DND-41 (cell line): Measurements from ENCODE around the gene ZFP2.
A peak's percentile ranks its signal among the peaks of the same experiment; 100 is the strongest.
"Not testable (repeated sequence)": the region's sequence is repeated elsewhere in the genome, so short reads cannot be mapped to it uniquely, and the experiment has no call there.

Source experiments
- ATAC-seq: fragments of 200-7000 bp; cut with Tn5 transposase; 3 replicates; pipeline ENCODE4 v1.9.1; 2021; ENCODE audit warnings: low read depth; ENCODE audit not compliant: insufficient read depth
- DNase-seq: peaks from one replicate; pipeline ENCODE4 v3.0.0-alpha.2; 2020
- H2AFZ ChIP-seq: 2 replicates; pipeline ENCODE4 v1.6.0; 2012; ENCODE audit warnings: low read depth, low read length
- H3K27ac ChIP-seq: 2 replicates; pipeline ENCODE4 v1.5.1; 2012; ENCODE audit warnings: low read length, inconsistent platforms
- H3K27me3 ChIP-seq: fragments of 200-600 bp; sonication (generic); 2 replicates; pipeline ENCODE4 v1.6.0; 2012; ENCODE audit warnings: low read length, mild to moderate bottlenecking, inconsistent platforms; ENCODE audit not compliant: insufficient read depth, poor library complexity
- H3K36me3 ChIP-seq: 2 replicates; pipeline ENCODE4 v1.5.1; 2012; ENCODE audit warnings: low read length, inconsistent platforms; ENCODE audit not compliant: insufficient read depth
- H3K4me1 ChIP-seq: 2 replicates; pipeline ENCODE4 v1.5.1; 2012; ENCODE audit warnings: mild to moderate bottlenecking, low read length; ENCODE audit not compliant: insufficient read depth
- H3K4me2 ChIP-seq: 2 replicates; pipeline ENCODE4 v1.6.0; 2012; ENCODE audit warnings: mild to moderate bottlenecking, moderate library complexity, low read length, inconsistent platforms; ENCODE audit not compliant: insufficient read depth
- H3K4me3 ChIP-seq, 2 experiments: fragments of 200-600 bp in 1 of 2; shearing (Covaris generic) in 1 of 2; 2 replicates each; pipeline ENCODE4 v1.5.1; 2012 to 2016; ENCODE audit warnings: inconsistent platforms in 2 of 2, low read length in 2 of 2, mild to moderate bottlenecking in 2 of 2, low read depth in 1 of 2, moderate library complexity in 1 of 2
- H3K79me2 ChIP-seq: 2 replicates; pipeline ENCODE4 v1.6.0; 2012; ENCODE audit warnings: low read length, inconsistent platforms; ENCODE audit not compliant: insufficient read depth
- H3K9ac ChIP-seq: 2 replicates; pipeline ENCODE4 v1.6.0; 2012; ENCODE audit warnings: low read depth, mild to moderate bottlenecking, inconsistent platforms, low read length, moderate library complexity
- H3K9me3 ChIP-seq: 2 replicates; pipeline ENCODE4 v1.5.1; 2012; ENCODE audit warnings: low read length, moderate library complexity, mild to moderate bottlenecking, inconsistent platforms; ENCODE audit not compliant: insufficient read depth, severe bottlenecking
- H4K20me1 ChIP-seq: 2 replicates; pipeline ENCODE4 v1.6.0; 2012; ENCODE audit warnings: low read length; ENCODE audit not compliant: insufficient read depth
- CTCF ChIP-seq: IDR thresholded peaks from 2 replicates; pipeline ENCODE4 v1.5.1; 2012; ENCODE audit warnings: borderline replicate concordance, low read length, moderate library complexity, mild to moderate bottlenecking; ENCODE audit not compliant: poor library complexity, severe bottlenecking; ENCODE audit errors: extremely low read depth
- EZH2 ChIP-seq: IDR thresholded peaks from 3 replicates; pipeline ENCODE4 v1.6.1; 2012; ENCODE audit warnings: borderline replicate concordance, low read depth, mild to moderate bottlenecking, moderate library complexity, low read length, inconsistent platforms; ENCODE audit not compliant: severe bottlenecking

ZFP2 gene

GRCh38 chr5:178854284-178854683 lies 41.4 kb upstream of the ZFP2 start:
- H4K20me1 ChIP-seq = no peaks in the 10 kb centered on the region
- H3K36me3 ChIP-seq = no peaks in the 10 kb centered on the region
- no peaks in the 10 kb centered on the region for H3K9me3 ChIP-seq
- no peak overlapping the region for H2AFZ ChIP-seq
- H3K27me3 ChIP-seq = peaks cover 3% of the 10 kb centered on the region
- ATAC-seq (no peak), DNase-seq (no peak)
- no peak overlapping the region for H3K9ac ChIP-seq
- no peak overlapping the region for H3K4me2 ChIP-seq
- peaks cover 6% of the 10 kb centered on the region for H3K4me1 ChIP-seq
- H3K27ac ChIP-seq = no peak overlapping the region
- TF ChIP-seq EZH2 (no peak), CTCF (no peak)
- no peak overlapping the region for H3K4me3 ChIP-seq
- peaks cover 4% of the 10 kb centered on the region for H3K79me2 ChIP-seq

GRCh38 chr5:178859625-178860521 lies 35.8 kb upstream of the ZFP2 start, which contains the start of gene ZNF354B:
Gene ZNF354B (plus strand): TSS chr5:178859953. CDS start chr5:178861048, 1,095 bp downstream.
- Histone ChIP-seq H3K9ac (peak within 1 kb of the TSS; percentile 85), H3K79me2 (peaks cover 46% of the 10 kb centered on the region), H3K4me3 (peak within 1 kb of the TSS; percentile 77 to 88), H3K27ac (peak within 1 kb of the TSS; percentile 86), H4K20me1 (peaks cover 5% of the 10 kb centered on the region; the same call in 1 of the 2 replicates), H3K4me1 (peaks cover 33% of the 10 kb centered on the region), H3K27me3 (no peaks in the 10 kb centered on the region), H3K9me3 (no peaks in the 10 kb centered on the region), H3K36me3 (peaks cover 34% of the 10 kb centered on the region), H2AFZ (peak within 1 kb of the TSS; percentile 99), H3K4me2 (peak within 1 kb of the TSS; percentile 93)
- DNase-seq (peak; percentile 93), ATAC-seq (peak; percentile 98)
- TF ChIP-seq CTCF = peak; percentile 19
- TF ChIP-seq EZH2 = no peak

DNA sequence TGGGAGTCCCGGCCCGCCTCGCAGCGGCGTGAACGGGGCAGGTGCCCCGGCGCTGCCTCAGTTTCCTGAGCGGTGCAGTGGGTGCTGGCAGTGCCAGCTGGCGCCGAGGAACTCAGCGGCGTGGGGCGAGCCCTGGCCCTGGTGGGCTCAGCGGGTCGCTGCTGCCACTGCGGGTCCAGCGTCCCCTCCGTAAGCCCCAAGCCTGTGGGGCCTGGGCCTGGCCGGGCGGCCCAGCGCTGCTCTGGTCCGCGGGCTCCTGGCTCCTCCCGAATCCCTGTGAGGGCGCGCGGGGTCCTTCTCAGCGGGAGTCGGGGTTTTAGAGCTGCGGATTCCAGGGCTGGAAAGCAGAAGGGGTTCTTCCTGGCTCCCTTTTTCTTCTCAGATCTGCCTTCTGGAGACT lies 35.1 kb upstream of the ZFP2 start:
- Histone ChIP-seq H3K27ac (peak overlapping the region; percentile 86), H3K4me2 (peak overlapping the region; percentile 93), H3K9ac (peak overlapping the region; percentile 85), H3K4me1 (peaks cover 33% of the 10 kb centered on the region), H3K36me3 (peaks cover 41% of the 10 kb centered on the region), H3K4me3 (peak overlapping the region; percentile 77 to 88; a peak in 3 of 4 replicates), H3K79me2 (peaks cover 46% of the 10 kb centered on the region)
- not testable (repeated sequence) for DNase-seq, ATAC-seq, H3K27me3 ChIP-seq, H2AFZ ChIP-seq, H3K9me3 ChIP-seq, H4K20me1 ChIP-seq

- Histone ChIP-seq H3K36me3 (peaks cover 51% of the 10 kb centered on the region), H3K4me1 (peaks cover 33% of the 10 kb centered on the region), H3K4me2 (peak overlapping the region; percentile 58), H2AFZ (no peak overlapping the region), H3K9me3 (no peaks in the 10 kb centered on the region), H3K9ac (no peak overlapping the region), H3K4me3 (peak overlapping the region in 1 of 2 experiments; percentile 46; a peak in 2 of 4 replicates), H3K27ac (no peak overlapping the region), H3K79me2 (peaks cover 46% of the 10 kb centered on the region), H3K27me3 (no peaks in the 10 kb centered on the region), H4K20me1 (peaks cover 5% of the 10 kb centered on the region; the same call in 1 of the 2 replicates)
- TF ChIP-seq EZH2 = no peak
- TF ChIP-seq CTCF = no peak
- ATAC-seq = no peak
- DNase-seq = no peak
These were observed 34.1 kb upstream of the ZFP2 start for GRCh38 chr5:178861627-178862026.
